GM21717 (cell line): ENCODE measurements around the gene PPHLN1.
"Not testable (repeated sequence)": the region's sequence is repeated elsewhere in the genome, so short reads cannot be mapped to it uniquely, and the experiment has no call there.

Source experiments
- ATAC-seq: cut with Tn5 transposase; IDR thresholded peaks from one replicate; pipeline ENCODE4 v1.9.1; 2021; ENCODE audit warnings: mild to moderate bottlenecking, moderate library complexity; ENCODE audit not compliant: unreplicated experiment

PPHLN1 gene

DNA sequence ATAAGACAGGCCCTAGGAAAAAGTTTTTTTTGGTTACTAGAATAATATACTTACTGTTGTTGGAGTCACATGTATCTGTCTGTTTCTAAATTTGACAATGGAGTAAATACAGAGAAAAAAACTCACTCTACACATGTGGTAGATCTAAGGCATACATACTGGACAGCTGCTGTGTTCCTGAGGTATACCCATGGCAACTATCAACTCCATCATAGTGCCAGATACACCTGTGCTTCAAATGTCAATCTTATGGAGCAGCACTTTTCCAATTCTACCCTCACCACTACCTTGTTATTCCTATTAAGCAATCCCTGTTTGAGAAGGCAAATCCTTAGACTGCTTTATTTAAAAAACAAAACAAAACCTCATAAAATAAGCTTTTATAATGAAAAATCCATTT lies 3.4 kb upstream of the PPHLN1 start:
- no peak for ATAC-seq

DNA sequence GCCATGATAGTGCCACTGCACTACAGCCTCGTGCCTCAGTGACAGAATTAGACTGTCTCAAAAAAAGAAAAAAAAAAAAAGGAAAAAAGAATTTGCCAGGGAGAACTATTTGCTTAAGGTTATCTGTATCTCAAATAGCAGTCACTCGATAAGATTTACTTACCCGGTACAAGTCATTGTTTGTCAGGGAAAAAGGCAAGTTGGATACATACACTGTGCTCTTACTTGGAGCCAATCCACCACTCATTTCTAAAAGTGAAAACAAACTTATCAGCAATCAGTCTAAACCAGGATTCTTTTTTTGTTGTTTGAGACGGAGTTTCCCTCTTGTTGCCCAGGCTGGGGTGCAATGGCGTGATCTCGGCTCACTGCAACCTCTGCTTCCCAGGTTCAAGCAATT lies 2.1 kb upstream of the PPHLN1 start:
- ATAC-seq, result no peak

DNA sequence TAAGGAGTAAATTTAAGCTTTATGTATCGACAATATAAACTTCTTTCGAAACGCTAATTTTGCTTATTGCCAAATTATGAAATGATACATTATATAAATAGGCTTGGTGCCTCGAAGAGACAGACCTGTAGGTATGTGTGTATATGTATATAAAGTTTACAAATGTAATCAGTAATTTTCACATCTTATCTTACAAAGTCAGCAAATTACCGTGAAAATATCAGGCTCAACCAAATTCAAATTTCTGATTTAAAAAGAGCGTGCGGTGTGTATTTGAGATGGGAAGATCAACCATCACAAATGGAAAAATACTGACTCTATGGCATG lies 678 bp upstream of the PPHLN1 start:
- no peak for ATAC-seq

DNA sequence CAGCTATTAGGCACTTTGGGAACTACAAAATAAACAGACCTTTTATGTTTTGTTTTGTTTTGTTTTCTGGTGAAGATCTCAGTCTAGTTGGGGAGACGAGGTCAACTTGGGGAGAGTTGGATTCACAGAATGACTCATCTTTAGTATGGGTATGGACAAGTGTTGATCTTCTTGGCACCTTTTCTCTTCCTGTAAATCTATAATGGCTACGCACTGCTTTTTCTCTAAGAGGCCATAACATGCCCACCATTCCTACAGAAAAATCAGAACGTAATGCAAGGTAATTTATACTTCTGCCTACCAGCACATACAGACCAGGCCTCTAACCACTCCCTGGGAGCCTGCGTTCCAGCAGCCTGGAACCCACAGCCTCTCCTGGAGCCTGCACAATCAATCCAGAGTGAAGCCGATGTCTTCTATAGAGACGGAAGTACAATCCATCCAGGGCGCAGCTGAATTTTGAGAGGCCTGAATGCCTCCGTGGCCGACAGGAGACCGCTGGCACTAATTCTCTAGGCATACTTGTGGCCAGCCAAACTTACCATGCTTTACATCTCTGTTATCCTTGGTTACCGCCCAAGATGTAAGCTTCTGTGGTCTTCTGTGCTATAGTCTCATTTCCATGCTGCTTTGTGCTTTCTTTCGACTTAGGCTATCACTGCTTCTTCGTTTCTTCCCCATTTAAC lies 717 bp downstream of the PPHLN1 start:
- peak; percentile 25 for ATAC-seq

DNA sequence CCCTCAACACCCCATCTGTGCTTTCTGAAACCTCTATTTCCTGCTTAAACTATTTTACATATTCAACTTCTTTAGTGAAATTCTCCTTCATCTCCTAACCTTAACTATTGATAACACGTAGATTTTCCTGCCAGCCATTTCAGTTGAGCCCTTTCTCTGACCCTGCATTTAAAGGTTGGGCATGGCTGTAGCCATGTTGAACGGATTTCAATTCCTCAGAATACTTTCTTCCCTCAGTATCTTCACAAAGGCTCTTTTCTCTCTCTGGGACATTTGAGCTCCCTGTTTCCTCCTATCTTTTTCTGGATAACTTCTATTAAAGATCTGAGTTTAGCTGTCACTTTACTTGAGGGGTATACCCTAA lies 1.2 kb downstream of the PPHLN1 start:
- ATAC-seq, result no peak

DNA sequence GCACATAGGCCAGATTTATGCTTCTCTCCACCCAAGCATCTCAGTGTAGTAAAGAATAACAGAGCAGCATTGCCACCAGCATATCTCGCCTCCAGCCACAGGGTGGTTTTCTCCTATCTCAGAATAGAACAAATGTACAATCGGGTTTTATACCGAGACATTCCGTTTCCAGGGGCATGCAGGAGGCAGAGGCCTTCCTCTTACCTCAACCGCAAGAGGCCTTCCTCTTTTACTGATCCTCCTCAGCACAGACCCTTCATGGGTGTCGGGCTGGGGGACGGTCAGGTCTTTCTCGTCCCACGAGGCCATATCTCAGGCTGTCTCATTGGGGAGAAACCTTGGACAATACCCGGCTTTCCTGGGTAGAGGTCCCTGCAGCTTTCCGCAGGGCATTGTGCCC lies 4.1 kb downstream of the PPHLN1 start:
- ATAC-seq, result not testable (repeated sequence)

DNA sequence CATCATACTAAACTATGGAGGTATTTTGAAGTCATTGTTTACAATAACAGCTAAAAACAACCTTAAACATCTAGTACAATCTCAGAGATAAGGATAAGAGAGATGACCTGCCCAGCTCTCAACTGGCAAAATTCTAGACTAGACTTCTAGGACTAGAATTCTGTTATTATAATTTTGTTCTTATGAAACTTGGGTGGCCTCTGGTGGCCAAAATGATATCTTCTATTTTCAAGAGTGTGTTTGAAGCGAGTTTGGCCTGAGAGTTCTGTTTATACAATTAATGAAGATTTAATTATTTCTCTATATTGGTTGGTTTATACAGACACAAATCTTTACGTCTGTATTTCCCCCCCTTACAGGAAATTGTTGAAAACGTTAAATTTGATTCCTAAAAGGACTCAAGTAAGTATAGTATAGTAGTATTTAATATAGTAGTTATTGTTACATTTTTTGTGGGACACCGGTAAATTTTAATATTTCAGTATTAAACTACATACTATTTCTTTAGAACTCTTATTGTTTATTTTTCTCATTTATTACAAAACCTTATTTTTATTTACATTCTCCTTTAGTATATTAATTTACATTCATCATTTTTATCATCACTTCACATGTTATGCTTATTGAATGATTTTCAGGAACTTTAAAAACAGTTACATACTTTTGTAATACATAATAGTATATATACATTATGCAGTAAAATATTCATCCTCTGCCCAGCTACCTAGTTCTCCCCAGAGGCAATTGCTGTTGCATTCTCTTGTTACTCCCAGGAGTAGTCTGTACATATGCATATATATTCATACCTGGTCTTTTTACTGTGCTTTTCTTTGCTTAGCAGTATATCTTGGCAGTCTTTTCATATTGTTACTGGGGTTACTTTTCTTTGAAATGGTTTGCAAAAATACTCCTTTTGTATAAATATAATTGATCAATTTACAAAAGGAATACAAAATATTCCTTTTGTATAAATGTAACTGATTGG lies 6.6 kb downstream of the PPHLN1 start:
- no peak for ATAC-seq

DNA sequence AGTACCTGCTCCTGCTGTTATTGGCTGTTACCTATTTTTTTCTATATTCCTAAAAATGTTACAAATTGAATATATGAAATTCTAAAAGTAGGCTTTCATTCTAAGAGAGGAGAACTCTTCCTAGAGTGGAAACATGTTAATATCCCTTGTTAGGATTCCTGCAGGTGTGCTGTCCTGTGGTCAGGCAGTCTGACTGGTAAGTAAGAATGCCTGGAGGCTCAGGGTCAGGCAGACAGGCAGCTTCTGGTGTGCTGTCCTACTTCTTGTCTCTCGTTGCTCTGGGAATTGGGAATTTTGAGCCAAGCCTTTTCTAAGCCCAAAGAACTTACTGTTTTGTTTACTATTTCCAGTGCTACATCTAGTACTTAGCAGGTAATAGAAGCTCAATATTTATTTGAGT lies 10.3 kb downstream of the PPHLN1 start:
- no peak for ATAC-seq

DNA sequence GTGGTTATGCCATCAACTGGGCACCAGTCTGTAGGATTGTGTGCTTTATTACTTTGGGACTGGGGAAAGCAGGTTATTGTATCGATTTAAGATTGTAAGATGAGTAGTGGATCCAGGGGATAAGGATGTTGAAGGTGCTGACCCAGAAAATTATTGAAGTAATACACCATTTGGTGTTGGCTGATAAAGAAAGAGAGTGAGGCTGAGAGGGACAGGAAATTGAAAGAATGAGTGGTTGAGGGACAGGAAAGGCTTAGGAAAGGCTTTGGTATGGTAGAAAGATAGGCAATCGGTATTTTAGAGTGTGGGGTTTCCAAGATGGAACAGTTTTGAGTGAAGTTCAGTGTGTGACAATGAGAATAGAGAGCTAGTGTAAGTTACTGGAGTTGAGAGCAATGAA lies 12.3 kb downstream of the PPHLN1 start:
- ATAC-seq, result no peak

DNA sequence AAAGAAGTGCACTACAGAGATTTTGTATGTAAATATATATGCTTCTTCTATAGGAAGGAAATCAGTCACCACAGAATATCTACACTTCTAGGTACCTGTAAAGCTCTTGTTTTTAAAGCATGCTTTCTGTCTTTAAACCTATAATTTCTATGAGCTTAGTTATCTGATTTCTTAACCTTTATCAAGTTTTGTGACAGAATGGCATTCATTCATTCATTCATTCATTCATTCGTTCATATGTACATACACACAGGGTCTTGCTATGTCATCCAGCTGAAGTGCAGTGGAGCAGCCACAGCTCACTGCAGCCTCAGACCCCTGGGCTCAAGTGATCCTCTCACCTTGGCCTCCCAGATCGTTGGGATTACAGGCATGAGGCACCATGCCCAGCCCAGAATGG lies 16.1 kb downstream of the PPHLN1 start:
- ATAC-seq, result no peak

DNA sequence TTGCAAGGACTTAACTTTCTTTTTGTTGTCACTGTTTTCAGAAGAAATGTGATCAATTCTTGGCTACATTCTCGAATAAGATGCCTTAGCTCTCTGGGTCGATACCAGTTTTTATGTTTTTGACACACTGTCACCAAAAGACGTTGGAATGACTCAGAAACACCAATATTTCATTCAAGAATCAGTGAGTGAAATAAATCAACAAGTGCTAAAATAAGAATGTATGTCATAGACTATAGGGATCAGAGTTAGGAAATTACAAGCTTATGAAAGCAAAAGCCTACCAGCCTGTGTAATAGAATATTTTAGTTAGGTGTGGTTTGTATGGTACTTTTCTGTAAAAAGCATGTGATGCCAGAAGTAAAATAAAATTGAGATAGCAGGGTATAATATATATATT lies 17.8 kb downstream of the PPHLN1 start:
- no peak for ATAC-seq

DNA sequence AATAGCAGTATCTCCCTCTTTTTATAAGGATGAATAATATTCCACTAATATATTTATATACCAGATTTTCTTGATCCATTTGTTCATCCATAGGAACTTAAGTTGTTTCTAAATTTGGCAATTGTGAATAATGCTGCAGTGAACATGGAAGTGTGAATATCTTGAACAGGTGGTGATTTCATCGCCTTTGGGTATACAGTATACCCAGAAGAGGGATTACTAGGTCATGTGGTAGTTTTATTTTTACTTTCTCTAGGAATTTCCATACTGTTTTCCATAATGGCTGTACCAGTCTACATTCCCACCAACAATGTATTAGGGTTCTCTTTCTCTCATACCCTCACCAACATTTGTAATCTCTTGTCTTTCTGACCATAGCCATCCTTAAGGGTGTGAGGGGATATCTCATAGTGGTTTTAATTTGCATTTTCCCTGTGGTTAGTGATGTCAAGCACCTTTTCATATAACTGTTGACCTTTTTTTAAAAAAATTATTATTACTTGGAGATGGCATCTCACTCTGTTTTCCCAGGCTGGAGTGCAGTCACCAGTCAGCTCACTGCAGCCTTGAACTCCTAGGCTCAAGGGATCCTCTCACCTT lies 20.5 kb downstream of the PPHLN1 start:
- no peak for ATAC-seq

DNA sequence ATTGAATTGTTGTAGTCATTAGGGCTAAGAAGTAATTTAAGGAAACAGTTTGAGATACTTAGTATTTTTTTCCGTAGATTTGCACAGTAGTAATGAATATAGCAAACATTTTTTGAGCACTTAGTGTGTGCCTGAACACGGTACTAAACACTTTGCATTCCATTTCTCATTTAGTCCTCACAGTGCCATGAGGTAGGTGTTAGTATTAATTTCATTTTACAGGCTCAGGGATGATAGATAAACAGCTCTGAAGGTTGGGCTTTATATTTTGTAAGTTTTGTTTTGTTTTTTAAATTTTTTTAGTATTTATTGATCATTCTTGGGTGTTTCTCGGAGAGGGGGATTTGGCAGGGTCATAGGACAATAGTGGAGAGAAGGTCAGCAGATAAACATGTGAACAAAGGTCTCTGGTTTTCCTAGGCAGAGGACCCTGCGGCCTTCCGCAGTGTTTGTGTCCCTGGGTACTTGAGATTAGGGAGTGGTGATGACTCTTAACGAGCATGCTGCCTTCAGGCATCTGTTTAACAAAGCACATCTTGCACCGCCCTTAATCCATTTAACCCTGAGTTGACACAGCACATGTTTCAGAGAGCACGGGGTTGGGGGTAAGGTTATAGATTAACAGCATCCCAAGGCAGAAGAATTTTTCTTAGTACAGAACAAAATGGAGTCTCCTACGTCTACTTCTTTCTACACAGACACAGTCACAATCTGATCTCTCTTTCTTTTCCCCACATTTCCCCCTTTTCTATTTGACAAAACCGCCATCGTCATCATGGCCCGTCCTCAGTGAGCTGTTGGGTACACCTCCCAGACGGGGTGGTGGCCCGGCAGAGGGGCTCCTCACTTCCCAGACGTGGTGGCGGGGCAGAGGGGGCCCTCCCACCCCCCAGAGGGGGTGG lies 23.4 kb downstream of the PPHLN1 start:
- ATAC-seq, result not testable (repeated sequence)

DNA sequence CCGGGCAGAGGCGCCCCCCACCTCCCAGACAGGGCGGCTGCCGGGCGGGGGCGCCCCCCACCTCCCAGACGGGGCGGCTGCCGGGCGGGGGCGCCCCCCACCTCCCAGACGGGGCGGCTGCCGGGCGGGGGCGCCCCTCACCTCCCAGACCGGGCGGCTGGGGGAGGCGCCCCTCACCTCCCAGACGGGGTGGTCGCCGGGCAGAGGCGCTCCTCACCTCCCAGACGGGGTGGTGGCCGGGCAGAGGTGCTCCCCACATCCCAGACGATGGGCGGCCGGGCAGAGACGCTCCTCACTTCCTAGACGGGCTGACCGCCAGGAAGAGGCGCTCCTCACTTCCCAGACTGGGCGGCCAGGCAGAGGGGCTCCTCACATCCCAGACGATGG lies 24.0 kb downstream of the PPHLN1 start:
- not testable (repeated sequence) for ATAC-seq

DNA sequence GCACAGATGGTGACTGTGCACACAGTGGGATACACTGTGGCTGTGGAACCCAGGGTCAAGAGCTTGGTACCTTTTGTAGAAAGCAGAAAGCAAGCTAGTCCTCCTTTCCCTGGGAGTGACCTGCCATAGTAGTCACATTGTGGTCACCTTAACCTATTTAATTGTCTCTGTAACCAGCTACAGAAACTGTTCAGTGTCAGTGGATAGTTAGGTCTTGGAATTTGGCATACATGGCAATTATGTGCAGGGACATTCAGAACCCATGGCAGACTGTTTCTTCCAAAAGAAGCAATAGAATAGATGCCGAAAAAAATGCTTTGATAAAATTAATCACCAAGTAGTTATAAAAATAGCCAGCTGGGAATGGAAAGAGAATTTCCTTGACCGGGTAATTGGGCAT lies 30.4 kb downstream of the PPHLN1 start:
- no peak for ATAC-seq

DNA sequence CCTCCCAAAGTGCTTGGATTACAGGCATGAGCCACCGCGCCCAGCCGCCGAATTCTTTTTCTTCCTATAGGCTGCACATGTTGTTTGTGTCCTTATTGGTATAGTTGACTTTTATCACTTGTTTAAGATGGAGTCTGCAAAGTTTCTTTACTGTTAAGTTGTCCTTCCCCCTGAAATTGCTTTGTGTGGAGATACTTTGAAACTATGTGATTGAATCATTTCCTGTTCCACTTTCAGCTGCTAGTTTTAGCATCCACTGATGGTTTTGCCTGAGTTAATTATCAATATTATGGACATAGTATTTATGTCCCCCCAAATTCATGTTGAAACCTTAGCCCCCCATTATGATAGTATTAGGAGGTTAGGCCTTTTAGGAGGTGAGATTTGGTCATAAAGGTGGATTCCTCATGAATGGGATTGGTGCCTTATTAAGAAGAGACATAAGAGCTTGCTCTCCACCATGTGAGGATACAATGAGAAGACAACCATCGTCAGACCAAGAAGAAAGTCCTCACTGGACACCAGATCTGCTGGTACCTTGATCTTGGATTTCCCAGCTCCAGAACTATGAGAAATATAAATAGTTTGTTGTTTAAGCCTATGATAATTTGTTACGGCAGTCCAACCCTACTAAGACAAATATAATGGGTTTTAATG lies 34.9 kb downstream of the PPHLN1 start:
- no peak for ATAC-seq

DNA sequence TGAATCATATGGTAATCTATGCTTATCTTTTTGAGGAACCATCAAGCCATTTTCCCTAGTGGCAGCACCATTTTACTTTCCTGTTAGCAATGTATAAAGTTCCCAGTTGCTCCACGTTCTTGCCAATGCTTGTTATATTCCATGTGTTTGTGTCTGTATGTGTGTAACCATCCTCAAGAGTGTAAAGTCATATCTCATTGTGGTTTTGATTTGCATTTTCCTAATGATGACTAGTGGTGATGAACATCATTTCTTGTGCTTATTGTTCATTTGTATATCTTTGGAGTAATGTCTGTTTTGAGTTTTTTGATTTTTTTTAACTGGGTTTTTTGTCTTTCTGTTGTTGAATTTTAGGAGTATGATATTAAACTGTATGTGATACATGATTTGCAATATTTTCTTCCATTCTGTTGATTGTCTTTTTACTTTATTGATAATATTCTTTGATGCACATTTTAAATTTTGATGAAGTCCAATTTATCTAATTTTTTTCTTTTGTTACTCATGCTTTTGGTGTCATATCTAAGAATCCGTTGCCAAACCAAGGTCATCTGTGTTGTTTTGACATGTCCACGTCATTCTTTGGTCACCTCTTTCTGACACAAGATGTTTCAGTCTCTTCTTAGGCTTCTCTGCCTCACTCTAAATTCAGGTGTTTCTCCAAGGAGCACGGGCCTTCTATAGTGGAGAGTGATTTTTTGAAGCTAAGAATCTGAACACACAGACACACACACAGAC lies 36.1 kb downstream of the PPHLN1 start:
- no peak for ATAC-seq

DNA sequence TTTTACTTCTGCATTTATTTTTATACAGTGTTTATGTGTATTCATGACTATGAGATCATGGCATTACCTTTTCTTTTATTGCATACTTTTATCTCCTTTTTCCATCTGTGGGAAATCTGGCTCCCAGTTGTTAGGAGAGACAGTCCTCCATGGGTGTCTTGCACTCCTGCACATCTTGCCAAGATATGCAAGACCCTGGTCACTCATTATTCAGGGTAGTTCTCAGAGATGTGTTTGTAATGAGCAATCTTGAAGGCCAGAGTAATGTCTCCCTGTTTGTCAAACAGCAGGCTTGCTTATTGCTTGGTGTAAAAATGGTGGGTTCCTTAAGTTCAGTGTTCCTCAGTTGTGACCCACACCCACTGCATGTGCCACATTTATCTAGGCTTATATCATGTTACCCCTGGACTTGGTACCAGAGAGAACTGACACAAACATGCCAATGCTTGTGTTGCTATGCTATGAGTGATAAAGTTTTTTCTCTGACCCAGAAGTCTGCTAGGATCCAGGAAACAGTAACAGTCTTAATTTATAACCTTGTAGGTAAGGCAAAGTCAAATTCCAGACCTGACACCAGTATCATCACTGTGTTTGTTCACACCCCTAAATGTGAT lies 36.8 kb downstream of the PPHLN1 start:
- ATAC-seq, result no peak

DNA sequence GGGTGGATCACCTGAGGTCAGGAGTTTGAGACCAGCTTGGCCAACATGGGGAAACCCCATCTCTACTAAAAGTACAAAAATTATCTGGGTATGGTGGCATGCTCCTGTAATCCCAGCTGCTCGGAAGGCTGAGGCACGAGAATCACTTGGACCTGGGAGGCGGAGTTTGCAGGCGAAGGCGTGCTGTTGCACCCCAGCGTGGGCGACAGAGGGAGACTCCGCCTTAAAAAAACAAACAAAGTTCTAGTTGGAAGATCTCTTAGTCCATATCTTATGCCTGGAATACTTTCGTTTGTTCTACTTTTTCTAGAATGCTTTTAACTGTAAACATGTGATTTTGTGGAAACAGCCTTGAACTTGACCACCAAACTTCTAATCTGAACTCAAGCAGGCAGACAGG lies 38.7 kb downstream of the PPHLN1 start:
- no peak for ATAC-seq
